Large intestine (tissue), 3 donors: Measurements from ENCODE around the gene NLN. TPM values are rescaled to one million over a fixed set of nuclear protein-coding genes. Genes with fewer than 3 reads are reported as not detected.
"Not testable (repeated sequence)": the region's sequence is repeated elsewhere in the genome, so short reads cannot be mapped to it uniquely, and the experiment has no call there.

ENCODE experiments used
- DNase-seq, 2 donors: peaks; one replicate each; pipeline versions ENCODE4 v3.0.0 to v3.0.0-alpha.2; 2013
- H3K27ac ChIP-seq: one replicate; pipeline ENCODE4 v1.5.1; 2013; ENCODE audit warnings: low read length
- H3K27me3 ChIP-seq: 2 replicates; pipeline ENCODE4 v1.6.1; 2013; ENCODE audit warnings: low read length; ENCODE audit not compliant: control insufficient read depth, insufficient read depth
- H3K36me3 ChIP-seq: 2 replicates; pipeline ENCODE4 v1.6.1; 2013; ENCODE audit warnings: low read length; ENCODE audit not compliant: control insufficient read depth, insufficient read depth
- H3K4me1 ChIP-seq: one replicate; pipeline ENCODE4 v1.6.1; 2013; ENCODE audit warnings: low read length; ENCODE audit not compliant: control insufficient read depth, insufficient read depth
- H3K4me3 ChIP-seq: one replicate; pipeline ENCODE4 v1.5.1; 2013; ENCODE audit warnings: low read length
- H3K9me3 ChIP-seq: one replicate; pipeline ENCODE4 v1.6.1; 2013; ENCODE audit warnings: mild to moderate bottlenecking, low read depth, low read length, moderate library complexity; ENCODE audit not compliant: control insufficient read depth
- WGBS: methylation state at CpG from one replicate; pipeline ENCODE4 v1.1.5; 2013; ENCODE audit warnings: low lambda C conversion rate; ENCODE audit not compliant: insufficient coverage; 5-methylcytosine and 5-hydroxymethylcytosine counted together
- polyA plus RNA-seq: library from polyadenylated mRNA; unstranded; fragments of 120-200 nt; gene quantifications from one replicate; pipeline ENCODE4 v1.2.1, GENCODE V29; 2013

NLN gene
- polyA plus RNA-seq, 1 donor, result 11.8 TPM

GRCh38 chr5:65844763-65845162 is 122.8 kb downstream of the NLN start:
- not testable (repeated sequence) for H3K27me3 ChIP-seq, H3K4me3 ChIP-seq, DNase-seq, H3K36me3 ChIP-seq, H3K4me1 ChIP-seq, H3K9me3 ChIP-seq
- WGBS, result 100% methylated on average over 2 of the region's 4 CpGs
- peak overlapping the region; percentile 88 for H3K27ac ChIP-seq

GRCh38 chr5:65846101-65846500 is 124.1 kb downstream of the NLN start:
- Histone ChIP-seq H3K4me1 (no peaks in the 10 kb centered on the region), H3K36me3 (no peaks in the 10 kb centered on the region), H3K4me3 (no peak overlapping the region), H3K27ac (peak overlapping the region; percentile 88), H3K9me3 (peaks cover 6% of the 10 kb centered on the region), H3K27me3 (no peaks in the 10 kb centered on the region)
- DNase-seq, result peak; percentile 86 to 89
- no CpG with 5 or more reads among the region's 1 CpG for WGBS

- H3K27ac ChIP-seq, DNase-seq, H3K4me1 ChIP-seq, H3K4me3 ChIP-seq, H3K9me3 ChIP-seq, H3K27me3 ChIP-seq, H3K36me3 ChIP-seq: not testable (repeated sequence)
- no CpG with 5 or more reads among the region's 5 CpGs for whole genome bisulfite sequencing
Observed at GRCh38 chr5:65847019-65847418, 125.0 kb downstream of the NLN start.

- not testable (repeated sequence) for H3K27ac ChIP-seq, H3K9me3 ChIP-seq, H3K27me3 ChIP-seq, H3K4me1 ChIP-seq, H3K36me3 ChIP-seq, H3K4me3 ChIP-seq, DNase-seq
- no CpG with 5 or more reads among the region's 1 CpG for WGBS
Observed at GRCh38 chr5:65849918-65850317, 127.9 kb downstream of the NLN start.

GRCh38 chr5:65854925-65855324 is 132.9 kb downstream of the NLN start:
- H3K36me3 ChIP-seq, result no peaks in the 10 kb centered on the region
- WGBS, result 100% methylated on average over 1 of the region's 2 CpGs
- no peaks in the 10 kb centered on the region for H3K4me1 ChIP-seq
- no peak overlapping the region for H3K27ac ChIP-seq
- DNase-seq, result no peak
- peaks cover 14% of the 10 kb centered on the region for H3K27me3 ChIP-seq
- H3K4me3 ChIP-seq, result no peak overlapping the region
- H3K9me3 ChIP-seq, result no peaks in the 10 kb centered on the region

GRCh38 chr5:65855766-65856315 is 133.8 kb downstream of the NLN start:
- Histone ChIP-seq H3K4me3 (no peak overlapping the region), H3K27me3 (peaks cover 14% of the 10 kb centered on the region), H3K4me1 (no peaks in the 10 kb centered on the region), H3K36me3 (no peaks in the 10 kb centered on the region), H3K9me3 (no peaks in the 10 kb centered on the region), H3K27ac (no peak overlapping the region)
- DNase-seq, result no peak

- no peaks in the 10 kb centered on the region for H3K36me3 ChIP-seq
- H3K9me3 ChIP-seq, result no peaks in the 10 kb centered on the region
- no peak for DNase-seq
- H3K4me3 ChIP-seq, result no peak overlapping the region
- no peaks in the 10 kb centered on the region for H3K4me1 ChIP-seq
- no peak overlapping the region for H3K27ac ChIP-seq
- peaks cover 17% of the 10 kb centered on the region for H3K27me3 ChIP-seq
- WGBS, result no CpG with 5 or more reads among the region's 5 CpGs
Observed at GRCh38 chr5:65856520-65856919, 134.5 kb downstream of the NLN start.

GRCh38 chr5:65858316-65858715 is 136.3 kb downstream of the NLN start:
- no CpG with 5 or more reads among the region's 3 CpGs for WGBS
- H3K27me3 ChIP-seq, result peaks cover 17% of the 10 kb centered on the region

GRCh38 chr5:65861830-65862241 is 139.8 kb downstream of the NLN start:
- Histone ChIP-seq H3K4me3 (no peak overlapping the region), H3K4me1 (no peaks in the 10 kb centered on the region), H3K36me3 (no peaks in the 10 kb centered on the region), H3K27ac (no peak overlapping the region), H3K9me3 (no peaks in the 10 kb centered on the region), H3K27me3 (peaks cover 27% of the 10 kb centered on the region)
- DNase-seq, result no peak
- 100% methylated on average over 2 of the region's 3 CpGs for WGBS

More at GRCh38 chr5:65858316-65858715, 136.3 kb downstream of the NLN start:
- Histone ChIP-seq H3K27ac (no peak overlapping the region), H3K9me3 (no peaks in the 10 kb centered on the region), H3K4me1 (no peaks in the 10 kb centered on the region), H3K4me3 (no peak overlapping the region), H3K36me3 (no peaks in the 10 kb centered on the region)
- no peak for DNase-seq

- peaks cover 32% of the 10 kb centered on the region for H3K27me3 ChIP-seq
- H3K27ac ChIP-seq, result no peak overlapping the region
- H3K4me3 ChIP-seq, result no peak overlapping the region
- DNase-seq, result no peak
- H3K4me1 ChIP-seq, result no peaks in the 10 kb centered on the region
- H3K9me3 ChIP-seq, result no peaks in the 10 kb centered on the region
- no peaks in the 10 kb centered on the region for H3K36me3 ChIP-seq
Observed at GRCh38 chr5:65862384-65862783, 140.4 kb downstream of the NLN start.

- no peak overlapping the region for H3K27ac ChIP-seq
- no peaks in the 10 kb centered on the region for H3K4me1 ChIP-seq
- 100% methylated on average over 2 of the region's 2 CpGs for WGBS
- no peak overlapping the region for H3K4me3 ChIP-seq
- H3K36me3 ChIP-seq, result no peaks in the 10 kb centered on the region
- peaks cover 31% of the 10 kb centered on the region for H3K27me3 ChIP-seq
- H3K9me3 ChIP-seq, result no peaks in the 10 kb centered on the region
- no peak for DNase-seq
Observed at GRCh38 chr5:65863747-65864146, 141.7 kb downstream of the NLN start.
